Bronchial epithelial cell (primary cell): ENCODE results near the gene POLR1A. TPM values are rescaled to one million over a fixed set of nuclear protein-coding genes. Genes with fewer than 3 reads are reported as not detected.

Source experiments
- DNase-seq: peaks from one replicate; pipeline ENCODE4 v3.0.0-alpha.2; 2010; ENCODE audit warnings: low read depth
- FAIRE-seq: peaks from 2 replicates; lab custom pipeline; 2011; peaks lifted over from hg19 to GRCh38; lab: Jason Lieb, UNC
- H3K27me3 ChIP-seq: 2 replicates; pipeline ENCODE4 v1.5.1; 2011; ENCODE audit warnings: low read length; ENCODE audit not compliant: control insufficient read depth, insufficient read depth
- H3K36me3 ChIP-seq: 2 replicates; pipeline ENCODE4 v1.5.1; 2011; ENCODE audit warnings: low read length; ENCODE audit not compliant: control insufficient read depth, insufficient read depth
- H3K4me3 ChIP-seq: 2 replicates; pipeline ENCODE4 v1.5.1; 2011; ENCODE audit warnings: mild to moderate bottlenecking, low read depth, low read length, control low read depth
- total RNA-seq: library from RNA; depleted of rRNA; stranded (reverse); fragments of >200 nt; gene quantifications from 2 replicates; pipeline ENCODE4 v1.2.1, GENCODE V29; 2014
- TF ChIP-seq, protein P1 (sequence below): IDR thresholded peaks from 2 replicates; pipeline ENCODE4 v1.5.1; 2011; ENCODE audit warnings: mild to moderate bottlenecking, moderate library complexity, low read length, control low read depth, inconsistent platforms; ENCODE audit not compliant: insufficient read depth, severe bottlenecking

The POLR1A gene
- total RNA-seq, 1 donor from 2014 or later = 9.7 TPM

GRCh38 chr2:86049529-86049928 lies 56.2 kb downstream of the POLR1A start:
- Histone ChIP-seq H3K4me3 (no peak overlapping the region), H3K36me3 (peaks cover 38% of the 10 kb centered on the region), H3K27me3 (no peaks in the 10 kb centered on the region)
- TF ChIP-seq, protein P1, sequence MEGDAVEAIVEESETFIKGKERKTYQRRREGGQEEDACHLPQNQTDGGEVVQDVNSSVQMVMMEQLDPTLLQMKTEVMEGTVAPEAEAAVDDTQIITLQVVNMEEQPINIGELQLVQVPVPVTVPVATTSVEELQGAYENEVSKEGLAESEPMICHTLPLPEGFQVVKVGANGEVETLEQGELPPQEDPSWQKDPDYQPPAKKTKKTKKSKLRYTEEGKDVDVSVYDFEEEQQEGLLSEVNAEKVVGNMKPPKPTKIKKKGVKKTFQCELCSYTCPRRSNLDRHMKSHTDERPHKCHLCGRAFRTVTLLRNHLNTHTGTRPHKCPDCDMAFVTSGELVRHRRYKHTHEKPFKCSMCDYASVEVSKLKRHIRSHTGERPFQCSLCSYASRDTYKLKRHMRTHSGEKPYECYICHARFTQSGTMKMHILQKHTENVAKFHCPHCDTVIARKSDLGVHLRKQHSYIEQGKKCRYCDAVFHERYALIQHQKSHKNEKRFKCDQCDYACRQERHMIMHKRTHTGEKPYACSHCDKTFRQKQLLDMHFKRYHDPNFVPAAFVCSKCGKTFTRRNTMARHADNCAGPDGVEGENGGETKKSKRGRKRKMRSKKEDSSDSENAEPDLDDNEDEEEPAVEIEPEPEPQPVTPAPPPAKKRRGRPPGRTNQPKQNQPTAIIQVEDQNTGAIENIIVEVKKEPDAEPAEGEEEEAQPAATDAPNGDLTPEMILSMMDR = no peak
- no peak for FAIRE-seq
- no peak for DNase-seq

DNA sequence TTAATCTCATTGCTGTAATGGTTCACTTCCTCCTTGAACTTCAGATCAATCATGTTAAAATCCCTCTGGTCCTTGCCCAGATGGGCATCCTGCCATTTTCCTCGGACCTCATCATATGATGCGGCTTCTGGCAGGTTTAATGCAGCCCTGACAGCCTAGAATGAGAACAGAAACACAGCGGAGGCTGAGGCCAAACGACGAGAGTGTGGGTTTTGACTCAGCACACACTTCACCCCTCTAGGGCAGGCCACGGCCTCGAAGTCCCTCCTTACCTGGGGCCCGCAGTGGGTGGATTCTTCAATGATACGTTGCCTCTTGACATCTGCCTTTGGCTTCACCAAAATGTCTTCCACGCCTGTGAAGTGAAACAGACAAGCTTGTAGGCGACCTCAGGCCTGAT lies 56.8 kb downstream of the POLR1A start:
- FAIRE-seq (no peak), DNase-seq (no peak)
- Histone ChIP-seq H3K27me3 (no peaks in the 10 kb centered on the region), H3K4me3 (no peak overlapping the region), H3K36me3 (peaks cover 42% of the 10 kb centered on the region)
- TF ChIP-seq, protein P1 = no peak

GRCh38 chr2:86048383-86048701 lies 57.3 kb downstream of the POLR1A start:
- H3K4me3 ChIP-seq = no peak overlapping the region
- no peak for DNase-seq
- FAIRE-seq = no peak
- peaks cover 42% of the 10 kb centered on the region for H3K36me3 ChIP-seq
- TF ChIP-seq, protein P1 = no peak
- H3K27me3 ChIP-seq = no peaks in the 10 kb centered on the region

- FAIRE-seq (no peak), DNase-seq (no peak)
- TF ChIP-seq, protein P1 = no peak
- Histone ChIP-seq H3K4me3 (no peak overlapping the region), H3K36me3 (peaks cover 45% of the 10 kb centered on the region), H3K27me3 (no peaks in the 10 kb centered on the region)
Measured at GRCh38 chr2:86047575-86048382, 57.9 kb downstream of the POLR1A start.

GRCh38 chr2:86045541-86045940 lies 60.1 kb downstream of the POLR1A start:
- TF ChIP-seq, protein P1 = no peak
- peak; percentile 18 for FAIRE-seq
- peaks cover 50% of the 10 kb centered on the region for H3K36me3 ChIP-seq

DNA sequence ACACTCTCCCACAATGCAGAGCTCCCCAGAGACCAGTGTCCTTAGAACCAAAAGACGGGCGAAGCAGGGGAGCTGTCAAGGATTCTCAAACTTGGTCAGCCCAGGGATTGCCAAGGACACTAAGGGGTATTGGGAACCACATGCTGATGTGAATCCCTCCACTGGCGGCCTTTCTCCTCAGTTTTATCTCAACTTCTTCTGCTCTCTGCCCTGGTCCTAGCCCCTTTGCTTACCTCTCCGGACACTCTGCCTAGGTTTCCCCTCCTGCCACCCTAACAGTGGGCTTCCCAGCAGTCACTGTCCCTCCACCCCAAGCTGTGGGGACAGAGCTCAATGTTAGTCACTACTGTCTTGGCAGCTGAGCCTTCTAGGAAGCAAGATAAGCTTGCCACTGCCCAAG lies 61.1 kb downstream of the POLR1A start:
- Histone ChIP-seq H3K36me3 (peaks cover 53% of the 10 kb centered on the region), H3K4me3 (no peak overlapping the region), H3K27me3 (no peaks in the 10 kb centered on the region)
- FAIRE-seq = no peak
- DNase-seq = no peak
- TF ChIP-seq, protein P1 = no peak

More at GRCh38 chr2:86045541-86045940, 60.1 kb downstream of the POLR1A start:
- DNase-seq = no peak
- Histone ChIP-seq H3K27me3 (no peaks in the 10 kb centered on the region), H3K4me3 (no peak overlapping the region)
